GM12878 (cell line): ENCODE data around the gene MAN1B1.

ENCODE experiments used
- MXI1 ChIP-seq: fragments of 150-350 bp; IDR thresholded peaks from 2 replicates; pipeline ENCODE4 v1.6.1; 2011; ENCODE audit warnings: low read depth, mild to moderate bottlenecking, inconsistent platforms, low read length, improper control_type of control experiment
- TF ChIP-seq, protein P1 (sequence below): fragments of 450-650 bp; IDR thresholded peaks from 2 replicates; pipeline ENCODE4 v1.6.1; 2016; ENCODE audit warnings: mild to moderate bottlenecking
- TF ChIP-seq, protein P2 (sequence below), 3 experiments: IDR thresholded peaks in 2 of 3; conservative IDR thresholded peaks in 1 of 3; 2 replicates each; pipeline ENCODE4 v1.5.1; 2011; ENCODE audit warnings: low read depth in 3 of 3, low read length in 3 of 3, mild to moderate bottlenecking in 3 of 3, control low read depth in 2 of 3, moderate library complexity in 2 of 3, inconsistent platforms in 1 of 3, mixed read lengths in 1 of 3; ENCODE audit not compliant: control insufficient read depth in 2 of 3, insufficient read depth in 1 of 3; ENCODE audit errors: extremely low read depth in 1 of 3

GRCh38 chr9:137067860-137068538, 18.8 kb upstream of the MAN1B1 start:
- no peak for TF ChIP-seq MXI1
- TF ChIP-seq, protein P1, sequence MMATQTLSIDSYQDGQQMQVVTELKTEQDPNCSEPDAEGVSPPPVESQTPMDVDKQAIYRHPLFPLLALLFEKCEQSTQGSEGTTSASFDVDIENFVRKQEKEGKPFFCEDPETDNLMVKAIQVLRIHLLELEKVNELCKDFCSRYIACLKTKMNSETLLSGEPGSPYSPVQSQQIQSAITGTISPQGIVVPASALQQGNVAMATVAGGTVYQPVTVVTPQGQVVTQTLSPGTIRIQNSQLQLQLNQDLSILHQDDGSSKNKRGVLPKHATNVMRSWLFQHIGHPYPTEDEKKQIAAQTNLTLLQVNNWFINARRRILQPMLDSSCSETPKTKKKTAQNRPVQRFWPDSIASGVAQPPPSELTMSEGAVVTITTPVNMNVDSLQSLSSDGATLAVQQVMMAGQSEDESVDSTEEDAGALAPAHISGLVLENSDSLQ: peak; percentile 57
- TF ChIP-seq, protein P2, sequence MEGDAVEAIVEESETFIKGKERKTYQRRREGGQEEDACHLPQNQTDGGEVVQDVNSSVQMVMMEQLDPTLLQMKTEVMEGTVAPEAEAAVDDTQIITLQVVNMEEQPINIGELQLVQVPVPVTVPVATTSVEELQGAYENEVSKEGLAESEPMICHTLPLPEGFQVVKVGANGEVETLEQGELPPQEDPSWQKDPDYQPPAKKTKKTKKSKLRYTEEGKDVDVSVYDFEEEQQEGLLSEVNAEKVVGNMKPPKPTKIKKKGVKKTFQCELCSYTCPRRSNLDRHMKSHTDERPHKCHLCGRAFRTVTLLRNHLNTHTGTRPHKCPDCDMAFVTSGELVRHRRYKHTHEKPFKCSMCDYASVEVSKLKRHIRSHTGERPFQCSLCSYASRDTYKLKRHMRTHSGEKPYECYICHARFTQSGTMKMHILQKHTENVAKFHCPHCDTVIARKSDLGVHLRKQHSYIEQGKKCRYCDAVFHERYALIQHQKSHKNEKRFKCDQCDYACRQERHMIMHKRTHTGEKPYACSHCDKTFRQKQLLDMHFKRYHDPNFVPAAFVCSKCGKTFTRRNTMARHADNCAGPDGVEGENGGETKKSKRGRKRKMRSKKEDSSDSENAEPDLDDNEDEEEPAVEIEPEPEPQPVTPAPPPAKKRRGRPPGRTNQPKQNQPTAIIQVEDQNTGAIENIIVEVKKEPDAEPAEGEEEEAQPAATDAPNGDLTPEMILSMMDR (IDR thresholded peaks at IDR 0.05 in 2 of 3, conservative IDR thresholded peaks at IDR 0.05 in 1 of 3; ENCODE audit: control insufficient read depth in 2 of 3, extremely low read depth in 1 of 3, insufficient read depth in 1 of 3, low read depth in 3 of 3, low read length in 3 of 3): peak; percentile 85 to 89 (median 89)
